IMR-90 (cell line): Measurements from ENCODE around the gene SLC24A3. TPM values are rescaled to one million over a fixed set of nuclear protein-coding genes. Genes with fewer than 3 reads are reported as not detected.

Experiments
- ATAC-seq: fragments of 200-7000 bp; cut with Tn5 transposase; 2 replicates; pipeline ENCODE4 v1.9.1; 2020; ENCODE audit warnings: low read depth, mild to moderate bottlenecking, moderate library complexity
- BruUV-seq: library from RNA; stranded (reverse); fragments of 400-500 nt; replicated peaks from 2 replicates; lab custom pipeline; 2021; lab: Mats Ljungman, UMichigan
- CTCF ChIA-PET: fragments of 300-600 bp; formaldehyde crosslinking; extraction: SDS; loops from one replicate; lab custom pipeline; 2021; ENCODE audit warnings: antibody characterized with exemption; lab: Yijun Ruan, JAX
- POLR2A ChIA-PET: fragments of 300-600 bp; sonication (Branson Sonifier 250); formaldehyde crosslinking; loops from one replicate; lab custom pipeline; 2022; ENCODE audit warnings: antibody characterized with exemption; ENCODE audit not compliant: unreplicated experiment; lab: Charles Lee
- DNase-seq: peaks from one replicate; pipeline ENCODE4 v3.0.0; 2013
- H2AFZ ChIP-seq: replicated peaks from 2 replicates; pipeline ENCODE3; 2013; ENCODE audit warnings: low read length, mild to moderate bottlenecking; ENCODE audit not compliant: poor library complexity
- H2AK5ac ChIP-seq: 2 replicates; pipeline ENCODE4 v1.6.1; 2013; ENCODE audit warnings: low read depth, low read length, inconsistent platforms
- H2AK9ac ChIP-seq: replicated peaks from 2 replicates; pipeline ENCODE3; 2013; ENCODE audit warnings: mild to moderate bottlenecking, low read depth, low read length, moderate library complexity; ENCODE audit not compliant: poor library complexity
- H2BK120ac ChIP-seq: 2 replicates; pipeline ENCODE4 v1.6.1; 2013; ENCODE audit warnings: low read depth, low read length, inconsistent platforms
- H2BK15ac ChIP-seq: 3 replicates; pipeline ENCODE4 v1.6.1; 2013; ENCODE audit warnings: low read depth, low read length, inconsistent platforms
- H2BK20ac ChIP-seq: 2 replicates; pipeline ENCODE4 v1.6.1; 2013; ENCODE audit warnings: low read depth, mild to moderate bottlenecking, inconsistent platforms, low read length, moderate library complexity
- H2BK5ac ChIP-seq: 2 replicates; pipeline ENCODE4 v1.6.1; 2013; ENCODE audit warnings: mild to moderate bottlenecking, low read depth, low read length, inconsistent platforms; ENCODE audit not compliant: poor library complexity, severe bottlenecking
- H3K14ac ChIP-seq: replicated peaks from 2 replicates; pipeline ENCODE4 v1.6.1; 2013; ENCODE audit warnings: low read depth, low read length, inconsistent platforms
- H3K18ac ChIP-seq: 2 replicates; pipeline ENCODE4 v1.6.1; 2013; ENCODE audit warnings: low read depth, low read length, control low read depth
- H3K23ac ChIP-seq: 2 replicates; pipeline ENCODE4 v1.6.1; 2013; ENCODE audit warnings: low read depth, low read length, inconsistent platforms
- H3K27ac ChIP-seq: 2 replicates; pipeline ENCODE4 v1.5.1; 2013; ENCODE audit warnings: mild to moderate bottlenecking, control low read depth, low read length; ENCODE audit not compliant: insufficient read depth
- H3K27me3 ChIP-seq: 2 replicates; pipeline ENCODE4 v1.6.1; 2013; ENCODE audit warnings: low read length; ENCODE audit not compliant: control insufficient read depth, insufficient read depth
- H3K36me3 ChIP-seq: 2 replicates; pipeline ENCODE4 v1.6.1; 2013; ENCODE audit warnings: low read length, mixed read lengths; ENCODE audit not compliant: control insufficient read depth, insufficient read depth
- H3K4ac ChIP-seq: 2 replicates; pipeline ENCODE4 v1.6.1; 2013; ENCODE audit warnings: low read depth, low read length, inconsistent platforms
- H3K4me1 ChIP-seq: 2 replicates; pipeline ENCODE4 v1.6.1; 2013; ENCODE audit warnings: low read length, mixed read lengths; ENCODE audit not compliant: control insufficient read depth, insufficient read depth
- H3K4me2 ChIP-seq: 2 replicates; pipeline ENCODE4 v1.6.1; 2013; ENCODE audit warnings: low read depth, mild to moderate bottlenecking, control low read depth, low read length, moderate library complexity
- H3K4me3 ChIP-seq: 2 replicates; pipeline ENCODE4 v1.5.1; 2013; ENCODE audit warnings: low read depth, mild to moderate bottlenecking, control low read depth, low read length, moderate library complexity; ENCODE audit not compliant: insufficient read depth
- H3K56ac ChIP-seq: 2 replicates; pipeline ENCODE4 v1.6.1; 2013; ENCODE audit warnings: low read length, inconsistent platforms; ENCODE audit not compliant: insufficient read depth; ENCODE audit errors: extremely low read depth
- H3K79me1 ChIP-seq, 2 experiments: 2 replicates each; pipeline ENCODE4 v1.6.1; 2013; ENCODE audit warnings: low read length in 2 of 2, inconsistent platforms in 1 of 2, low read depth in 1 of 2
- H3K9ac ChIP-seq: 2 replicates; pipeline ENCODE4 v1.6.1; 2013; ENCODE audit warnings: low read depth, low read length, control low read depth
- H3K9me1 ChIP-seq: 2 replicates; pipeline ENCODE4 v1.6.1; 2013; ENCODE audit warnings: low read length, inconsistent platforms; ENCODE audit not compliant: insufficient read depth
- H3K9me3 ChIP-seq: 2 replicates; pipeline ENCODE4 v1.6.1; 2013; ENCODE audit warnings: low read length; ENCODE audit not compliant: control insufficient read depth, insufficient read depth
- H4K20me1 ChIP-seq: 2 replicates; pipeline ENCODE4 v1.6.1; 2013; ENCODE audit warnings: low read length, inconsistent platforms; ENCODE audit not compliant: insufficient read depth
- H4K5ac ChIP-seq: 2 replicates; pipeline ENCODE4 v1.6.1; 2013; ENCODE audit warnings: mild to moderate bottlenecking, low read depth, low read length, control low read depth
- H4K8ac ChIP-seq, 2 experiments: 2 replicates each; pipeline ENCODE4 v1.6.1; 2013; ENCODE audit warnings: low read depth in 2 of 2, low read length in 2 of 2, control low read depth in 1 of 2, inconsistent platforms in 1 of 2
- H4K91ac ChIP-seq: 2 replicates; pipeline ENCODE4 v1.6.1; 2013; ENCODE audit warnings: low read depth, low read length, inconsistent platforms; ENCODE audit not compliant: insufficient read depth
- MAFK ChIP-seq: IDR thresholded peaks from 2 replicates; pipeline ENCODE4 v1.6.1; 2012; ENCODE audit warnings: low read depth, low read length, improper control_type of control experiment
- POLR2A ChIP-seq: IDR thresholded peaks from 2 replicates; pipeline ENCODE4 v1.6.1; 2012; ENCODE audit warnings: mild to moderate bottlenecking, low read depth, low read length
- WGBS, 2 experiments: methylation state at CpG; one replicate each; pipeline versions ENCODE4 v1.1.5 to v1.1.7; 2013; ENCODE audit warnings: missing lambda C conversion rate in 2 of 2; ENCODE audit not compliant: insufficient read length in 1 of 2; ENCODE audit errors: extremely low coverage in 2 of 2; 5-methylcytosine and 5-hydroxymethylcytosine counted together
- dilution Hi-C: fragments of 300-500 bp; cut with HindIII; formaldehyde crosslinking; loops from one replicate; pipeline ENCODE4 v1.14.3; 2018; ENCODE audit warnings: low sequenced_read_pairs; ENCODE audit not compliant: unreplicated experiment
- in situ Hi-C: fragments of 300-500 bp; cut with MboI; formaldehyde crosslinking; loops from 3 replicates; pipeline ENCODE4 v1.14.3; 2019; ENCODE audit warnings: low sequenced_read_pairs, inconsistent platforms, mixed read lengths
- intact Hi-C: fragments of 100-400 bp; cut with micrococcal nuclease; formaldehyde crosslinking; loops from 2 replicates; pipeline ENCODE4 v1.10.0; 2022
- polyA plus RNA-seq, 3 experiments: library from polyadenylated mRNA; depleted of rRNA; stranded (reverse); fragments of >200 nt; gene quantifications; 2 replicates each; pipeline ENCODE4 v1.2.3, GENCODE V29; 2012; ENCODE audit warnings: low replicate concordance in 1 of 3
- total RNA-seq: library from RNA; depleted of rRNA; stranded (reverse); fragments of >200 nt; gene quantifications from 2 replicates; pipeline ENCODE4 v1.2.3, GENCODE V29; 2012

The SLC24A3 gene
- total and polyA plus RNA-seq, 2 of the 4 experiments (the other 2 are of a cell fraction) = not detected

DNA sequence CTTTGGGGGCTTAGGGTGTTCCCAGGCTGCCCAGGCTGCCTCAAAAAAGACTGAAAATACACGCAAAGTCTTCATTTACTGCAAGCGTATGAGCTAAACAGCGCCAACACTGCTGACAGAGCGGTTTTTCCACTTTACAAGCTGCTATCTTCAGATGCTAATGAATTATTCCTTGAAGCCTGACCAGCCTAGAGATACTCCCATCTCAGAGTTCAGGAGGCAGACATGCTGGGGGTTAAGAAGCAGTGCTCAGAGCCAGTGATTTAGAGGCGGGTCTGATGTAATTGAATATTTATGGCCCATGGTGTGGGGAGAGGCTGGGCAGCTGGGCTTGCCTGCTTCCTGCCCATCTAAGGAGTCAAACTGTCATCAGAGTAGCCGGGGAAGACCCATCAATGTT is 241.4 kb downstream of the SLC24A3 start:
- Histone ChIP-seq H3K4me2 (no peak overlapping the region), H2AFZ (no peak overlapping the region), H4K20me1 (no peaks in the 10 kb centered on the region), H3K9ac (no peak overlapping the region), H3K9me3 (no peaks in the 10 kb centered on the region), H2AK5ac (no peak overlapping the region), H3K9me1 (no peaks in the 10 kb centered on the region), H4K91ac (no peak overlapping the region), H3K79me1 (no peaks in the 10 kb centered on the region), H3K27ac (no peak overlapping the region), H2BK120ac (no peak overlapping the region), H4K5ac (no peak overlapping the region), H3K4me1 (no peaks in the 10 kb centered on the region), H3K18ac (no peak overlapping the region), H3K4ac (no peak overlapping the region), H2BK5ac (no peak overlapping the region), H3K4me3 (no peak overlapping the region), H3K14ac (no peak overlapping the region), H2BK15ac (no peak overlapping the region), H2BK20ac (no peak overlapping the region), H3K23ac (no peak overlapping the region), H3K27me3 (no peaks in the 10 kb centered on the region), H4K8ac (no peak overlapping the region), H3K56ac (no peak overlapping the region), H3K36me3 (no peaks in the 10 kb centered on the region), H2AK9ac (no peak overlapping the region)
- intact Hi-C loops = no loop called here
- no TSS peak for BruUV-seq
- DNase-seq = no peak
- dilution Hi-C loops = no loop called here
- ATAC-seq = no peak
- WGBS, 2 experiments = 29% methylated on average over 4 of the region's 6 CpGs; no CpG with 5 or more reads in 1 of the 2 experiments
- POLR2A ChIA-PET = no interaction called here
- CTCF ChIA-PET = no interaction called here
- 0 out of 2 replicates have a peak, but pooled peaks have one; percentile 6 for TF ChIP-seq MAFK
- no peak for TF ChIP-seq POLR2A
- in situ Hi-C loops = no loop called here
